Endometrial microvascular endothelial cells (primary cell): ENCODE data around the gene C19orf67. TPM values are rescaled to one million over a fixed set of nuclear protein-coding genes. Genes with fewer than 3 reads are reported as not detected.

Experiments used
- in situ Hi-C: cut with HindIII; loops from 2 replicates; pipeline ENCODE4 v1.10.0; 2017; ENCODE audit warnings: low sequenced_read_pairs, low pct_unique_long_range_greater_than_20kb; ENCODE audit errors: inconsistent ontology term
- total RNA-seq: library from RNA; depleted of rRNA; stranded (reverse); fragments of >200 nt; gene quantifications from one replicate; pipeline ENCODE4 v1.2.3, GENCODE V29; 2015; ENCODE audit errors: inconsistent ontology term

C19orf67 gene
- total RNA-seq, 1 donor from 2014 or later = not detected

DNA sequence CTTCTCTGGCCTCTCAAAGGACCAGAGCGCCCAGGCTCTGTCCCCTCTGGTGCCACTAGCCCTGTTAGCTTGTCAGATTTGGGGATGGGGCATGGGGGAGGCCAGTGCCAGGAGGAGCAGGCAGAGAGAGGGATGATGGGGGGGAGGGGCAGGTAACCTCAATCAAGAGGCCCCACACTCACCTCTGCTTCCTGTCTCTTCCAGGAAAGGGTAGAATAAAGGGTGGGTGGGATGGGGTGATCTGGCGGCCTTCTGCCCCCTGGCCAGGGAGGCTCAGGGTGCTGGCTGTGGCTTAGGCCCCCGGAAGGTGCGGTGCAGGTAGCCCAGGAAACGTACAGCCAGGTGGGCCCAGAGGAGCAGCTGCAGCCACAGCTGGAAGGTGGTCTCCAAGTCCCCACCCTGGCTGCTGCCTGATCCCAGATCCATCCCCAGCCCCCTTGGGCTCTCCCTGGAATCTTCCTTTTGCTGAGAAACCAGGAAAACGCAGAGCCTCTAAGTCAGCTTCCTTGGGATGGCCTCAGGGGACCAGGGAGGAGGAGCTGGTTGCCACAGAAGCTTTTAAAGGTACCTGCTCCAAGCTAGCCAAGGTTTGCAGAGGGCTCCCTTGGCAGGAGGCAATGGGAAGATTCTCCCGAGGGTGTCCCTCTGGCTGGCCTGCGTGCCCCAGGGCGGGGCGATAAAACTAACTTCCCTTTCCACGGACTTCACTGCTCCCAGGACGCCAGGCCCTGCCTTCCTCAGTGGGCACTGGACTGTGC is 26.6 kb upstream of the C19orf67 start:
- in situ Hi-C loops = no loop called here

DNA sequence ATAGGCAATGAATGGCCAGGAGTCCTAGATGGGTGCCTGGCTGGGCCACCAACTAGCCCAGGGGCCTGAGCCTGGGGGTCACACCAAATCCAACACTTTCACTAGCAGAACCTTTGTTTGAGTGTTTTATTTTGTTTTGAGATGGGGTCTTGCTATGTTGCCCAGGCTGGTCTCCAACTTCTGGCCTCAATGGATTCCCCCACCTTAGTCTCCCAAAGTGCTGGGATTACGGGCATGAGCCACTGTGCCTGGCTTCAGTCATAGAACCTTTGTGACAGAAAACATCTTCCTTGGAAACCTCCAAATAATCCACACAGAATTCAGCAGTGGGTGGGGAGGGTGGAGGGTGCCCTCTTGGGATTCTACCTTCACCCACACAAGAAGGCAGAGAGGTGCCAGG is 25.9 kb upstream of the C19orf67 start:
- in situ Hi-C loops = no loop called here

DNA sequence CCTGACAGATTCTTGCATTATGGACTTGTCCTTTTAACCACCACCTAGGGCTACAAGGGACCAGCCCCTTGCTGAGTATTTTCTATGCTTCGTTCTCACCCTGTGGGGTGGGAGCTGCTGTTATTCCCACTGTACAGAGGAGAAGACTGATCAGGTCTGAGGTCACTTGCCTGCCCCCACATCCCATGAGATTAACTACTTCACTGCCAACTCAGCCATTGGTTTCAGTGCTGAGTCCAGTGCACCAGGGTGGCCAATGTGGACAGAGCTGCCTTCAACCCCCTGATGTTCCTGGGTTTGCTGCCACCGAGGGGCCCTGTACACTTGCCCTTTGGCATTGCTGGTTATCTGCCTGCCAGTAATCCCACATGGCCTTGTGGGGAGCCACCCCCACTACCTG is 25.1 kb upstream of the C19orf67 start:
- in situ Hi-C loops = no loop called here

DNA sequence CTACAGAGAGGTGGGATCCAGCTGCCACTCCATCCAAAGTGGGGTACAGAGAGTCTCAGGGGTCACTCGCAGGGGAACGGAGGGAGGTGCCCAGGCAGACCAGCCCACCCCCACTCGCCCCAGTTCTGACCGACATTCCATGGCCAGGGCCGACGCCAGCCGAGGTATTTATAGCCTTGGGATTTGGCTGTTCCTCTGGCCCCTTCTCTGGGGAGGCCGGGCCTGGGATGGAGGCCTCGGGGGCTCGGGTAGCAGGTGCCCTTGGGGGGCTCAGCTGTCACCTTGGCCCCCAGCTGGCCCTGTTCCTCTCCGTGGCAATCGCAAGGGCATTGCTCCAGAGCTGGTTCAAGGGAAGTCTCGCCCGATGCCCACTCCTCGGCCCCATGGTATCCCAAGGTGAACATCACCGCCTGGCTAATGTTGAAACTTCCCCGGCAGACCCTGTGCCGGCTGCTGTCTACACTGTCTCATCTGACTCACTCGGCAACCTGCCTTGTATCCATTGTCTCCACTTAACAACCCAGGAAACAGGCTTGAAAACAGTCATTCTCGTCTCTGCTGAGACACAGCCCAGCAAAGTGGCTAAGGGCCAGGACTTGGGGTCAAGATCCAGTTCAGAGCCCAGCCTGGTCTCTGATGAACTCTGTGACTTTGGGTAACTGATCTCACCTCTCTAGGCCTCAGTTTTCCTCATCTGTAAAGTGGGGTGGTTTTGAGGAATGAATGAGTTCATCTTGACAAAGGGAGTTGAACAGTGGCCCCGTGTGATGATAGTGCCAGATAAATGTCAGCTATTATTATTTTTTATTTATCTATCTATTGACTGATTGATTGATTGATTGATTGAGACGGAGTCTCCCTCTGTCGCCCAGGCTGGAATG is 22.2 kb upstream of the C19orf67 start:
- in situ Hi-C loops = no loop called here

DNA sequence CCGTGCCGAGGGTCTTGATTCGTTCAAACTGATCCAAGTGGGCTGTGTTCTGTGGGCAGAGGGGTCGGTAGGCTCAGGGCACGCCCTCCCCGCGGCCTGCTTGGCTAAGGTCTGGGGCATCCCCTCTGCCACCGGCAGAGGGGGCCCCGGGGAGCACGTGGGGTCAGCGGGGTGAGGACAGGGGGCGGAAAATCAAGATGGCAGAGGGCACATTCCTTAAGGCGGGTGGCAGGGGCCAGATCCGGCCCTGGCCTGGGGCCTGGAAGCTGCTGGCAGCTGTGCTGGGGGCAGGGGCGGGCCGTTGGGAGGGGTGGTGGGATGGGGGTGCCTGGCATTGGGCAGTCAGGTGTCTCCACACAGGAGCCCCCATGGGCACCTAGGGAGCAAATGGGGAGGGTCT is 21.3 kb upstream of the C19orf67 start:
- in situ Hi-C loops = no loop called here

DNA sequence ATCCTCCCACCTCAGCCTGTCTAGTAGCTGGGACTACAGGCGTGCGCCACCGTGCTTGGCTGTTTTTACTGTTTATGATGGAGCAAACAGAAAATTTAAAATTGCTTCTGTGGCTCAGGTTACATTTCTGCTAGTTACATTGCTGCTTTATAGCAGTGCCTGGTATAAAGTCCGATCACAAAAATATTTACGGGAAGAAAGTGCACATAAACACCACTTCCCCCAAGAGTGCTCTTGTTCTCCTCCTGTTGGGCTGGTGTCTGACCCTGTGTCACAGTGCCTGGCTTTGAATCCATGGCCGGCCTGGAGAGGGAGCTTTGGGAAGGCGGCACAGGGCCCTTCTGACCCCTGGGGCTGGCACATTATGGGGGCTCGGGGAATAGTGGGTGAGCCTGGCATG is 20.1 kb upstream of the C19orf67 start:
- in situ Hi-C loops = no loop called here

DNA sequence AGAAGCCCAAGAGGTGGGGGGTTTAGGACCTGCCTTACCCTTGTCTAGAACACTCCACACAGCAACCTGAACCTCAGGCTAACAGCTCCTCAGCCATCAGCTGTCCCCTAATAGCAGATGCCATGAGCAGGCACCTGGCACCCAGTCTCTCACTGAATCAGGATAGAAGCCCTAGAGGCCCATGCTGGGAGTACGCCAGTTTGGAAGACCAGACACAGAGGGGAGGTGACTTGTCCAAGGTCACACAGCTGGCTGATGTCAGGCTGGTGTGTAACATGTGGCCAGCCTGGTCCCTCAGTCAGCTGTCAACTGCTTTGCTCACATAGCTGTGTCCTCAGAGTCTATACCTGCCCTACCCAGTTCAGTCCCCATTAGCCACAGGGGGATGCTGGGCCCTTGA is 17.7 kb upstream of the C19orf67 start:
- in situ Hi-C loops = no loop called here

DNA sequence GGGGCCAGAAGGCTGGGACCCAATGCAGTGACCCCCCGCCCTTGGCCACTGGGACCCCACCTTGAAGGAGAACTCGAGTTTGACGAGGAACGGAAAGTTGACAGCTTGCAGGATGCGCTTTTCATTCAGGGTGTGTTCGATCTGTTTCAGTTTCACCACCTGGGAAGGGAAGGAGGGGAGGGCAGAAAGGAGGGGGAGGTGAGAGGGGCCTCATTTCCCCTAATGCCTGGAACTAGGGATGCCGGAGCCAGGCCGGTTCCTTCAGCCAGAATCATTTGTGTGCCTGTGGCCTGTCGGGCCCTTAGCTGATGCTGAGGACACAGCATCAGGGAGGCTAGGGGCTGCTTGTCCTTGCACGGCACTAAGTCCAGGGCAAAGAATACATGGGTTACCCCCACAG is 17.2 kb upstream of the C19orf67 start:
- in situ Hi-C loops = no loop called here

DNA sequence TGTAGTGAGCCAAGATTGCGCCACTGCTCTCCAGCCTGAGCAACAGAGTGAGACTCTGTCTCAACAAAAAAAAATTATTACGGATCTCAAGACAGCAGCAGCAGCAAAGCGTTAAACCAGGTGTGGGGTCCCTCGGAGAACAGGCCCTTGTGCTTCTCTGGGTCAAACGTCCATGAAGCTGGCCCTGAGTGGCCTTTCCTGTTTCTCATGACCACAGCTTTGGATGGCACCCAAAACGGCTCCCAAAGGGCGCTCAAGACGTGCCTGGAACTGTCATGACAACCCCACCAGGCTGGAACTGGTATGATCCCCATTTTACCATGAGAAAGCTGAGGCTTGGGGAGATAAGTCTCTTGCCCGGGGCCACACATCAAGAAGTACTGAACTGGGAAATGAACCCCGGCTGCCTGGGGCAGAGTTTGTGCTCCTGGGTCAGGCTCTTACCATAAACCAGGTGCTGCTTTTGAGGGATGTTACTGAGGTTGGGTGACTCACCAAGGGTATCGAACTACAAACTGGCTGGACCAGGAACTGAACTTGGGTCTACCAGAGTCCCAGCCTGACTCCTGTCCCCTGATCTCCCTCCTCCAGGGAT is 16.6 kb upstream of the C19orf67 start:
- in situ Hi-C loops = no loop called here

DNA sequence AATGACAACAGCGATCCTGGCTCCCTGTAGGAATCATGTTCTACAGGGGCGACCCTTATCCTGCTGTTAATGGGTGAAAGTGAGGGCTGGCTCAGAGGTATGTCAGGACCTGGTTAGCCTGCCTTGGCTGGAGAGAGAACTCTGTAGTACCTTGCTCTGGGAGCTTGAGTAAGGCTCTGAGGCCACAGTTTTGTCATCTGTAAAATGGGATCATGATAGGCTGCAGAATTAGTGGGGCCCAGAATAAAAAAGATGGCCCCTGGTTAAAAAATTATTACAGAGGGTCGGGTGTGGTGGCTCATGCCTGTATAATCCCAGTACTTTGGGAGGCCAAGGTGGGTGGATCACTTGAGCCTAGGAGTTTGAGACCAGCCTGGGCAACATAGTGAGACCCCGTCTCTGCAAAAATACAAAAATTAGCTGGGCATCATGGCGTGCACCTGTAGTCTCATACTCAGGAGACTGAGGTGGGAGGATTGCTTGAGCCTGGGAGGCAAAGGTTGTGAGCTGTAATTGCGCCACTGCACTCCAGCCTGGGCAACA is 15.5 kb upstream of the C19orf67 start:
- in situ Hi-C loops = no loop called here

DNA sequence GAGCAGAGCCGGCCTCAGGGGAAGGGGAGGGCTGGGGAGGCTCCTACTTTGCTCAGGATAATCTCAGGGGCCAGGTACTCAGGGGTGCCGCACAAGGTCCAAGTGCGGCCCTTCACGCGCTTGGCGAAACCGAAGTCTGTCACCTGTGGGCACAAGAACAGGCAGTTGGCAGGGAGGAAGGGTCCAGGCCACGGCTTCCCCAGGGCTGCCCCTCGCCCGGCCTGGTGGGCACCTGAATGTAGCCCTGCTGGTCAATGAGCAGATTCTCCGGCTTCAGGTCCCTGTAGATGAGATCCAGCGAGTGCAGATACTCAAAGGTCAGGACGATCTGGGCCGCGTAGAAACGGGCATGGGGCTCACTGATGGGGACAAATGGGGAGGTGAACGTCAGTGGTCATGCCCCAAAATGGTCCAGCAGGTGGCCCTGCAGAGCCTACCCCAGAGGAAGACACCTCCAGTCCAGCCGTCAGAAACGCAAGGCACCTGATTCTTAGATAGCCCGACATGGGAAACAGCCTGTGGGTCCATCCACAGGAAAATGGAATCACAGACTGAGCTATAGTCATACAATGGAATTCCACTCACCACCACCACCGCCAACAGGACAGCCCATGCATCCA is 12.1 kb upstream of the C19orf67 start:
- in situ Hi-C loops = loop anchor here (25.0 kb wide), 1 partner anchor 210 kb away; the partner anchor contains the start of gene NANOS3

DNA sequence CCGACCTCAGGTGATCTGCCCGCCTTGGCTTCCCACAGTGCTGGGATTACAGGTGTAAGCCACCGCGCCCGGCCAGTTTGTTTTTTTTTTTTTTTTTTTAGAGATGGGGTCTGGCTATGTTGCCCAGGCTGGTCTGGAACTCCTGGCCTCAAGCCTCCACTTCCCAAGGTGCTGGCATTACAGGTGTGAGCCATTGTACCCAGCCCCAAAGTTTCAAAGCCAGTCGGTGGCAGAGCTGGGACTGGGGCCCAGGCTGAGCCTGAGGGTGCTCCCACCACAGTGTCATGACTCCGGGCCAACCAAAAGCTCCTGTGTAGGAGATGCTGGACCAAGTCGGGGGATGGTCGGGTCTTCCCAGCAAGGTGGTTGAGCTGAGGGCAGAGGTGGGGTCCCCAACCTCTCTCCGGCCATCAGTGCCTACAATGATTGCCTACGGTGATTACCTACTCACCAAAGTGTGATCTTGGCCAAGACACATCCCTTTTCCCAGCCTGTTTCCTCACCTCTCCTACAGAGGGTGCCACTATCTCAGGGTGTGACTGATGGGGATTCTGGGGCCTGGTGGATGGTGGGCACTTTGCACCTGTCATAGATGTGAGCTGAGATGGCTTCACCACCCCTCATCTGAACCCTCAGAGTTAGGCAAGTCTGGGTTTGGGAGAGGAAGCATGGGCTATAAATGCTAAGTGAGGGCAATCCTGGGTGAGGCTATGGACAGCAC is 10.8 kb upstream of the C19orf67 start:
- in situ Hi-C loops = loop anchor here (25.0 kb wide), 1 partner anchor 209 kb away; the partner anchor contains the start of gene NANOS3

DNA sequence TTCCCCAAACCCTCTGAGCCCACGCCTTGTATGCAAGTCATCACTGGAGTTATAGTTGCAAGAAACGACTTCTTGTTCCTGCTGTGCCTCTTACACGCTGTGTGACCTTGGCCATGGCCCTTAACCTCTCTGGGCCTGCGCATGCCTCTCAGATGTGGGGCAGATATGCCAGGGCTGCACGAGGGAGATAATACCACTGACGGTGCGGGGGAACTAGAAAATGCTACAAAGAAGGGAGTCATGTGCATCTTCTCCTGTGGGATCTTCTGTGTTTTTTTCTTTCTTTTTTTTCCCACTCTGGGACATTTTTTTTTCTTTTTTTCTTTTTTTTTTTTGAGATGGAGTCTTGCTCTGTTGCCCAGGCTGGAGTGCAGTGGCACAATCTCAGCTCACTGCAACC is 9.3 kb upstream of the C19orf67 start:
- in situ Hi-C loops = loop anchor here (25.0 kb wide), 1 partner anchor 208 kb away; the partner anchor contains the start of gene NANOS3

DNA sequence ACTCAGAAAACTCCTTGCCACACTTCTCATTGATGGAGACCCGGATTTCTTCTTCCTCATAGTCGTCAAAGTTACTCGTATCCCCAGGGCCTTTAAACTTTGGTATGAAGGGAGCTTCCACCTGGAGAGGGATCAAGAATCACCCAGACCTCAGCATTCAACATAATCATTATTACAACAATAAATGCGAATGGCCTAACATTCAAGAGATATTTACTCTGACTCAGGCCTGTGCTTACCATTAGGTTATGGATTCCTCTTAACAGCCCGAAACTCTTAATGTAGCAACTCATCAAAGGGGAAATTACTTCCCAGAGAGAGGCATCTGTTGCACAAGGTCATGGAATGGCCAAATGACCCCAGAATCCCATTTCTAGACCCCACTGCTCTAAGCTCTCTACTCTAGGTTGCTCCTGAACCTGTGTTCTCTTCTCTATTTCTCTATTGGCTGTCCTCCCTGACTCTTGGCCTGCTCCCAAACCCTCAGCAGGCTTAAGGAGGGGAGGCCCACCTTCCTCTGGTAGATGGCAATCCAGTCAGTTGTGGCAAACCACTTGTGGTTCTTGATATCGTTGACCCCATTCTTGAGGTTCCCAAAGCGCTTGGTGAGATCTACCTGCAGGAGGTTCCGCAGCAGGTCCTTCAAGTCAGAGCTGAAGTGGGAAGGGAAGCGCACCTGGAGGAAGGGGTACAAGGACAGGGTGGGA is 7.7 kb upstream of the C19orf67 start:
- in situ Hi-C loops = loop anchor here (25.0 kb wide), 1 partner anchor 206 kb away; the partner anchor contains the start of gene NANOS3

DNA sequence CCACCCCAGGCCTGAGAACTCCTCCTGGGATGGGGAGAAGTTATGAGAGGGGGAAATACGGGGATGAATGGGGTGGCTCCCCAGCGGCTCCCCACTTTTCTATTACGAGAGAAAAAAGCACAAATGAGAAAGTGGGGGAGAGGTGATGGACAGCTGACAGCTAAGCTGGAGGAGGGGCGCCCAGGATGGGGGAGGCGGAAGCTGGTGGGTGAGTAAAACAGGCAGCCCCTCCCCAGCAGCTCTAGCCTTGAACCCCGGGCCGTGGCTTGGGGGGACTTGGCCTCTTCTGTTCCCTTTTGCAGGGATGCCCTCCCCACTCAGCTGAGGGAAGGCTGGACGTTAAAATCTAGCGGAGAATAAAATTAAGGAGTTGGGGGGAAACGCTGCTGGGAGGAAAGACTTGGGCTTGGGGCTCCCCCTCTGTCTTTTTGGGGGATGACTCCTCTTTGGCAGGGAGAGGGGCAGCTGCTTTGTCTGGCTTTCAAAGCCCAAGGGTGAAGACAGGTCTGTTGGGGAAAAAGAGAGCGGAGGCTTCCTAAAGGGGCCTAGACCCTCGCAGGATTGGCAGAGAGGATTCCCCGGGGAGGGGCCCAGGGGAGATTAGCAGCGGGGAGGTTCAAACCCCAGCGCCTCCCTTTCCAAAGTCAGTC is 6.4 kb upstream of the C19orf67 start:
- in situ Hi-C loops = loop anchor here (25.0 kb wide), 1 partner anchor 205 kb away; the partner anchor contains the start of gene NANOS3

DNA sequence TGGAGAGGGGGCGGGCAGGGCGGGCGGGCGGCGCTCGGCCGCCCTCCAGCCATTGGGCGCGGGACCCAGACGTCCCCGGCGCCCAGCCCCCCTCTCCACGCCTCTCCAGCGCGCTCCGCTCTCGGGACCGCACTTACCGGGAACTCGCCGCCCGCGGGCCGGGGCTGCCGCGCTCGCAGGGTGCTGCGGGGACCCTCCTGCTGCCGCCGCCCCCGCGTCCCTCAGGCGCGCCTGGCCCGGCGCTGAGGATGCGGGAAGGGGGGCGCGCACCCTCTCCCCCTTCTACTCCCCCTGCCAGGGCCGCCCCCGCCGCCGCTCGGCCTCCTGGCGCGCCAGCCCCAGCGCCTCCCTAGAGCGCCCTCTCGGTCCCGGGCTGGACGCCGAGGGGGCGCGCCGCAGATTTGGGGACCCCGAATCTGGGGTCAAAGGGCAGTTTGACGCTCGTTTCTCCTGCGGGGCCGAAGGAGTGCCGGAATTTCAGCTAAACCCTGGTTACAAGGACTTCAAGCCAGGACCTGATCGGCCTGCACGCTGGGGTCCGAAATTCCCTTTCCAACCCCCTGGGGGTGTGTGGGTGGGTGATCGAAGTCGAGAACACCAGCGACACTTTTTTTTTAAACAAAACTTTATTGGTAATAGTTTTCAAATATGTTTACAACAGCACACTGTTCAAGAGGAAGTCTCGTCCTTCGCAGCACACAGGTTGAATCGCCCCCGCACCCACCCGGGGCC is 5.7 kb upstream of the C19orf67 start:
- in situ Hi-C loops = loop anchor here (25.0 kb wide), 1 partner anchor 204 kb away; the partner anchor contains the start of gene NANOS3
